Tibial nerve (tissue), 4 donors: ENCODE results near the gene SLC6A17.

Experiments used
- CTCF ChIP-seq, 5 experiments: fragments of 200-600 bp in 3 of 5; fragments of 450-650 bp in 2 of 5; sonication (generic) in 3 of 5; IDR thresholded peaks; one replicate each; pipeline ENCODE4 v1.5.1; 2016 to 2019; ENCODE audit warnings: antibody characterized with exemption in 5 of 5, mild to moderate bottlenecking in 3 of 5, moderate library complexity in 2 of 5
- EP300 ChIP-seq, 2 donors: sonication (generic); formaldehyde crosslinking; IDR thresholded peaks; one replicate each; pipeline ENCODE4 v1.6.1; 2017; ENCODE audit warnings: antibody characterized with exemption in 2 of 2, mild to moderate bottlenecking in 1 of 2
- POLR2A ChIP-seq, 2 donors: fragments of 450-650 bp; IDR thresholded peaks; one replicate each; pipeline ENCODE4 v1.6.1; 2017; ENCODE audit warnings: antibody characterized with exemption in 2 of 2, mild to moderate bottlenecking in 2 of 2, moderate library complexity in 2 of 2

GRCh38 chr1:110248746-110249145 is 98.5 kb downstream of the SLC6A17 start:
- no peak for TF ChIP-seq EP300 (IDR thresholded peaks at IDR 0.05)
- TF ChIP-seq CTCF (IDR thresholded peaks at IDR 0.05): no peak
- TF ChIP-seq POLR2A (IDR thresholded peaks at IDR 0.05): no peak
